ENCODE results near the gene TFDP1.

DNA sequence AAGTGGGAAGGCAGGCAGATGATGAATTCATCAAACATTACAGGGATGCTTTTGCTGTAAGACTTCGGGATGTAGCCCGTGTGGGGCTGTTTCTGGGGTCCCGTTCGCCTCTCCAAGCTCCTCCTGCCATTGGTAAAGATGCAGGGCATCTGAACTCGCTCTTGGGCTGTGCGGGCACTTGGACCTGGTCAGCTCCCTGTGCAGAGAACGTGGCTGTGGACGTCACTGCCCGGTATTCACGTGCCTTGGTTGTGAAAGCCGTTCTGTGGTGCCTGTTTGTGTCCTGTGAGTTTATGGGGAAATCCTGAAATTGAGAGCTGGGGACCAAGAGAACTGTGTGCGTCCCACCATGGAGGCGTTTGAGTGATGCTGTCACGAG is 5.4 kb downstream of the TFDP1 start:
- TF ChIP-seq, protein P1, sequence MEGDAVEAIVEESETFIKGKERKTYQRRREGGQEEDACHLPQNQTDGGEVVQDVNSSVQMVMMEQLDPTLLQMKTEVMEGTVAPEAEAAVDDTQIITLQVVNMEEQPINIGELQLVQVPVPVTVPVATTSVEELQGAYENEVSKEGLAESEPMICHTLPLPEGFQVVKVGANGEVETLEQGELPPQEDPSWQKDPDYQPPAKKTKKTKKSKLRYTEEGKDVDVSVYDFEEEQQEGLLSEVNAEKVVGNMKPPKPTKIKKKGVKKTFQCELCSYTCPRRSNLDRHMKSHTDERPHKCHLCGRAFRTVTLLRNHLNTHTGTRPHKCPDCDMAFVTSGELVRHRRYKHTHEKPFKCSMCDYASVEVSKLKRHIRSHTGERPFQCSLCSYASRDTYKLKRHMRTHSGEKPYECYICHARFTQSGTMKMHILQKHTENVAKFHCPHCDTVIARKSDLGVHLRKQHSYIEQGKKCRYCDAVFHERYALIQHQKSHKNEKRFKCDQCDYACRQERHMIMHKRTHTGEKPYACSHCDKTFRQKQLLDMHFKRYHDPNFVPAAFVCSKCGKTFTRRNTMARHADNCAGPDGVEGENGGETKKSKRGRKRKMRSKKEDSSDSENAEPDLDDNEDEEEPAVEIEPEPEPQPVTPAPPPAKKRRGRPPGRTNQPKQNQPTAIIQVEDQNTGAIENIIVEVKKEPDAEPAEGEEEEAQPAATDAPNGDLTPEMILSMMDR (IDR thresholded peaks at IDR 0.05), result no peak
- TF ChIP-seq POLR2A (IDR thresholded peaks at IDR 0.05) (no peak), POLR2AphosphoS5 (IDR thresholded peaks at IDR 0.05) (no peak)

Data from breast epithelium (tissue), 3 donors.